Stomach (tissue), 4 donors: ENCODE measurements around the gene KCNA2.

Experiments used
- POLR2AphosphoS5 ChIP-seq, 3 donors: sonication (generic); formaldehyde crosslinking; IDR thresholded peaks; one replicate each; pipeline ENCODE4 v1.6.1; 2016; ENCODE audit warnings: antibody characterized with exemption in 3 of 3
- TF ChIP-seq, protein P1 (sequence below), 7 experiments: fragments of 450-650 bp in 4 of 7; fragments of 200-600 bp in 3 of 7; sonication (generic) in 3 of 7; IDR thresholded peaks; one replicate each; pipeline ENCODE4 v1.5.1; 2016 to 2019; ENCODE audit warnings: antibody characterized with exemption in 7 of 7, control low read depth in 2 of 7, mild to moderate bottlenecking in 1 of 7

DNA sequence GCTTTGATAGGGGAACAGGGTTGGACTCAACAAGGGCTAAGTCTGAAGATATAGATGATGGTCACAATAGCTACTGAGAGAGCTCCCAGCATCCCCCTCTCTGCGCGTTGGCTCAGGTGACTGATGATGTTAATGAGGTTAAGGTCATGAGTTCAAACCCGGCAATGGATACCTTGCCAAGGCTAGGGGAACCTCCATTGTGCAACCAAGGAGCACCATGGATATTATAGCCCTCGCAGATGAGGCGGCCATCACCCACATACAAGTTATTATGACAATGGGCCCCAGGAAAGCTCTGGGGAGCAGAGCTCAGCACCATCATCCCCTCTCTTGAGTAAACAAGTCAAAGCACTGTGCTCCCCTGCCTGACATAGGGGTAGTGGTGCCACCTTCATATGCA lies 8.2 kb downstream of the KCNA2 start:
- TF ChIP-seq, protein P1, sequence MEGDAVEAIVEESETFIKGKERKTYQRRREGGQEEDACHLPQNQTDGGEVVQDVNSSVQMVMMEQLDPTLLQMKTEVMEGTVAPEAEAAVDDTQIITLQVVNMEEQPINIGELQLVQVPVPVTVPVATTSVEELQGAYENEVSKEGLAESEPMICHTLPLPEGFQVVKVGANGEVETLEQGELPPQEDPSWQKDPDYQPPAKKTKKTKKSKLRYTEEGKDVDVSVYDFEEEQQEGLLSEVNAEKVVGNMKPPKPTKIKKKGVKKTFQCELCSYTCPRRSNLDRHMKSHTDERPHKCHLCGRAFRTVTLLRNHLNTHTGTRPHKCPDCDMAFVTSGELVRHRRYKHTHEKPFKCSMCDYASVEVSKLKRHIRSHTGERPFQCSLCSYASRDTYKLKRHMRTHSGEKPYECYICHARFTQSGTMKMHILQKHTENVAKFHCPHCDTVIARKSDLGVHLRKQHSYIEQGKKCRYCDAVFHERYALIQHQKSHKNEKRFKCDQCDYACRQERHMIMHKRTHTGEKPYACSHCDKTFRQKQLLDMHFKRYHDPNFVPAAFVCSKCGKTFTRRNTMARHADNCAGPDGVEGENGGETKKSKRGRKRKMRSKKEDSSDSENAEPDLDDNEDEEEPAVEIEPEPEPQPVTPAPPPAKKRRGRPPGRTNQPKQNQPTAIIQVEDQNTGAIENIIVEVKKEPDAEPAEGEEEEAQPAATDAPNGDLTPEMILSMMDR (IDR thresholded peaks at IDR 0.05): no peak
- no peak for TF ChIP-seq POLR2AphosphoS5 (IDR thresholded peaks at IDR 0.05)
